GM18873 (cell line): Measurements from ENCODE around the gene OR5H14.
"Not testable (repeated sequence)": the region's sequence is repeated elsewhere in the genome, so short reads cannot be mapped to it uniquely, and the experiment has no call there.

Source experiments
- ATAC-seq: cut with Tn5 transposase; IDR thresholded peaks from one replicate; pipeline ENCODE4 v1.9.1; 2021; ENCODE audit warnings: mild to moderate bottlenecking, moderate library complexity, moderate number of reproducible peaks; ENCODE audit not compliant: unreplicated experiment, low FRiP score

OR5H14 gene

GRCh38 chr3:98190911-98191310 lies 43.6 kb downstream of the OR5H14 start:
- not testable (repeated sequence) for ATAC-seq

- ATAC-seq: not testable (repeated sequence)
These were observed 49.0 kb downstream of the OR5H14 start for GRCh38 chr3:98196293-98196692.

GRCh38 chr3:98199020-98199419 lies 51.7 kb downstream of the OR5H14 start:
- ATAC-seq: no peak
